K562 (cell line): ENCODE measurements around the gene DCAF10. TPM values are rescaled to one million over a fixed set of nuclear protein-coding genes. Genes with fewer than 3 reads are reported as not detected.

Experiments
- ATAC-seq: fragments of 200-7000 bp; cut with Tn5 transposase; 3 replicates; pipeline ENCODE4 v1.9.1; 2020; ENCODE audit warnings: moderate library complexity
- BruUV-seq: library from RNA; stranded (reverse); fragments of 400-500 nt; replicated peaks from 2 replicates; lab custom pipeline; 2021; lab: Mats Ljungman, UMichigan
- CTCF ChIA-PET: fragments of 300-600 bp; formaldehyde crosslinking; extraction: SDS; loops from one replicate; lab custom pipeline; 2021; ENCODE audit warnings: low intra/inter-chr PET ratio; lab: Yijun Ruan, JAX
- POLR2A ChIA-PET: fragments of 300-600, 350-650 bp; sonication (Branson Sonifier 250); formaldehyde crosslinking; extraction: SDS; loops from one replicate; lab custom pipeline; 2021; ENCODE audit warnings: antibody characterized with exemption, inconsistent platforms; lab: Yijun Ruan, JAX
- DNase-seq, 4 experiments: peaks; one replicate each; pipeline versions ENCODE4 v3.0.0 to v3.0.0-alpha.2; 2011 to 2018; ENCODE audit warnings: low spot score in 3 of 4, mixed read lengths in 3 of 4; ENCODE audit errors: extremely low read depth in 1 of 4
- FAIRE-seq: peaks from 2 replicates; lab custom pipeline; 2011; peaks lifted over from hg19 to GRCh38; lab: Jason Lieb, UNC
- H2AFZ ChIP-seq: 2 replicates; pipeline ENCODE4 v1.6.0; 2011; ENCODE audit warnings: low read depth, low read length, control low read depth, inconsistent platforms
- H3K27ac ChIP-seq: fragments of 200-600 bp; 3 replicates; pipeline ENCODE4 v1.8.0; 2011; ENCODE audit warnings: low read depth, mild to moderate bottlenecking, control low read depth, inconsistent platforms, low read length, moderate library complexity, mixed read lengths; ENCODE audit errors: extremely low read depth
- H3K27me3 ChIP-seq, 2 experiments: fragments of 300-600 bp in 1 of 2; 2 replicates in 1 of 2; 3 replicates in 1 of 2; pipeline versions ENCODE4 v1.6.0 to v1.8.0; 2011; ENCODE audit warnings: inconsistent platforms in 2 of 2, low read length in 2 of 2, mild to moderate bottlenecking in 1 of 2, mixed read lengths in 1 of 2, moderate library complexity in 1 of 2; ENCODE audit not compliant: control insufficient read depth in 2 of 2, insufficient read depth in 2 of 2
- H3K36me3 ChIP-seq: fragments of 300-600 bp; 3 replicates; pipeline ENCODE4 v1.8.0; 2011; ENCODE audit warnings: mild to moderate bottlenecking, low read length, inconsistent platforms; ENCODE audit not compliant: control insufficient read depth, insufficient read depth
- H3K4me1 ChIP-seq, 2 experiments: fragments of 200-600 bp in 1 of 2; replicated peaks in 1 of 2; 2 replicates in 1 of 2; 3 replicates in 1 of 2; pipeline versions ENCODE4 v1.5.1 to v1.8.0; 2011; ENCODE audit warnings: inconsistent platforms in 2 of 2, low read length in 2 of 2, mild to moderate bottlenecking in 1 of 2, mixed read lengths in 1 of 2, moderate library complexity in 1 of 2; ENCODE audit not compliant: control insufficient read depth in 2 of 2, insufficient read depth in 2 of 2
- H3K4me2 ChIP-seq: 2 replicates; pipeline ENCODE4 v1.6.1; 2011; ENCODE audit warnings: low read length, control low read depth, inconsistent platforms, mixed read lengths; ENCODE audit not compliant: insufficient read depth
- H3K4me3 ChIP-seq: fragments of 200-600 bp; sonication (generic), shearing (Covaris generic); 2 replicates; pipeline ENCODE4 v1.5.1; 2016; ENCODE audit warnings: control low read depth, inconsistent platforms
- H3K79me2 ChIP-seq: fragments of 200-600 bp; 3 replicates; pipeline ENCODE4 v1.8.0; 2011; ENCODE audit warnings: low read length, inconsistent platforms; ENCODE audit not compliant: control insufficient read depth, insufficient read depth
- H3K9ac ChIP-seq, 2 experiments: 2 replicates each; pipeline versions ENCODE4 v1.6.0 to v1.6.1; 2011; ENCODE audit warnings: low read depth in 2 of 2, low read length in 2 of 2, control low read depth in 1 of 2, inconsistent platforms in 1 of 2, mild to moderate bottlenecking in 1 of 2, mixed read lengths in 1 of 2; ENCODE audit not compliant: insufficient read depth in 1 of 2
- H3K9me1 ChIP-seq: one replicate; pipeline ENCODE4 v1.6.0; 2011; ENCODE audit warnings: inconsistent platforms, mild to moderate bottlenecking, low read length, moderate library complexity; ENCODE audit not compliant: control insufficient read depth, insufficient read depth
- H3K9me3 ChIP-seq: replicated peaks from 2 replicates; pipeline ENCODE4 v1.5.1; 2011; ENCODE audit warnings: low read depth, low read length, inconsistent platforms; ENCODE audit not compliant: control insufficient read depth, insufficient read depth
- H4K20me1 ChIP-seq: replicated peaks from 2 replicates; pipeline ENCODE4 v1.6.1; 2011; ENCODE audit warnings: low read length, inconsistent platforms, mixed read lengths; ENCODE audit not compliant: control insufficient read depth, insufficient read depth
- BCOR ChIP-seq: fragments of 450-650 bp; IDR thresholded peaks from 2 replicates; pipeline ENCODE4 v1.6.1; 2016
- ILF3 ChIP-seq: fragments of 450-650 bp; IDR thresholded peaks from 2 replicates; pipeline ENCODE4 v1.6.1; 2018; ENCODE audit warnings: antibody characterized with exemption, mild to moderate bottlenecking, moderate library complexity, borderline replicate concordance
- MAX ChIP-seq: sonication (generic); formaldehyde crosslinking; IDR thresholded peaks from 2 replicates; pipeline ENCODE4 v1.9.0; 2022; ENCODE audit warnings: mild to moderate bottlenecking, missing genetic modification reagents
- NR0B1 ChIP-seq: fragments of 450-650 bp; IDR thresholded peaks from one replicate; pipeline ENCODE4 v1.6.1; 2018; ENCODE audit warnings: mild to moderate bottlenecking, moderate library complexity; ENCODE audit not compliant: partially characterized antibody
- NR1H2 ChIP-seq: sonication (generic); formaldehyde crosslinking; IDR thresholded peaks from 2 replicates; pipeline ENCODE4 v1.4.0; 2020; ENCODE audit warnings: mild to moderate bottlenecking, missing genetic modification reagents
- PREB ChIP-seq: sonication (generic); formaldehyde crosslinking; IDR thresholded peaks from 2 replicates; pipeline ENCODE4 v1.8.1; 2023; ENCODE audit warnings: mild to moderate bottlenecking, missing genetic modification reagents
- SIN3B ChIP-seq: fragments of 450-650 bp; IDR thresholded peaks from 2 replicates; pipeline ENCODE4 v1.6.1; 2017; ENCODE audit warnings: low read depth, mild to moderate bottlenecking, moderate library complexity
- THRB ChIP-seq: fragments of 450-650 bp; formaldehyde crosslinking; conservative IDR thresholded peaks from 2 replicates; pipeline ENCODE4 v1.4.0; 2022; ENCODE audit warnings: mild to moderate bottlenecking, missing genetic modification characterization
- ZNF583 ChIP-seq: fragments of 250-450 bp; sonication (Bioruptor Pico); IDR thresholded peaks from 2 replicates; pipeline ENCODE4 v1.4.0; 2020
- WGBS: fragments of 100-300 bp; shearing (Covaris generic); methylation state at CpG from one replicate; pipeline ENCODE4 v1.1.6; 2016; ENCODE audit warnings: low coverage, mixed read lengths; ENCODE audit not compliant: insufficient coverage; ENCODE audit errors: missing lambda C conversion rate; 5-methylcytosine and 5-hydroxymethylcytosine counted together
- in situ Hi-C: fragments of 300-500 bp; cut with MboI; formaldehyde crosslinking; loops from 4 replicates; pipeline ENCODE4 v1.15.0; 2018; ENCODE audit warnings: inconsistent platforms, mixed read lengths
- intact Hi-C: fragments of 100-400 bp; cut with micrococcal nuclease; formaldehyde crosslinking; loops from 2 replicates; pipeline ENCODE4 v1.14.2; 2022
- polyA plus RNA-seq, 8 experiments: library from polyadenylated mRNA; depleted of rRNA in 4 of 8; stranded (reverse) in 5 of 8; unstranded in 3 of 8; fragments of >200 nt; fragmentation: Nextera tagmentation in 2 of 8; fragmentation: Illumina TruSeq in 1 of 8; extraction: Ambion mirVana in 2 of 8; extraction: Trizol in 1 of 8; gene quantifications; 2 replicates each; pipeline versions ENCODE4 v1.2.1 to v1.2.3, GENCODE V29; 2011 to 2014; ENCODE audit warnings: inconsistent platforms in 1 of 8, missing spikeins in 1 of 8
- total RNA-seq, 7 experiments: library from RNA; depleted of rRNA in 6 of 7; stranded (reverse); fragments of >200 nt in 6 of 7; fragmentation: Illumina TruSeq in 2 of 7; extraction: Trizol in 2 of 7; gene quantifications; 2 replicates each; pipeline versions ENCODE4 v1.2.1 to v1.2.3, GENCODE V29; 2011 to 2021; ENCODE audit warnings: low replicate concordance in 1 of 7

The DCAF10 gene
- total and polyA plus RNA-seq, 9 of the 15 experiments (the other 6 are each of a cell fraction or from before 2014, with no cell fraction given): 6.8 to 40.1 (median 16.9) TPM

- no peak for TF ChIP-seq ZNF583 (CRISPR knock-in tag)
- no peak for TF ChIP-seq BCOR
- TF ChIP-seq NR0B1: no peak
These were observed 75.8 kb downstream of the DCAF10 start (continued) for GRCh38 chr9:37876376-37876775.

GRCh38 chr9:37880916-37881479 is 80.4 kb downstream of the DCAF10 start:
- POLR2A ChIA-PET: interaction anchor here (0.8 to 2.9 kb wide), 3 partner anchors 9 to 61 kb away, joined by 3 to 10 read pairs (median 3); no protein-coding TSS in a partner anchor
- intact Hi-C loops: no loop called here

More at GRCh38 chr9:37880916-37881479, 80.4 kb downstream of the DCAF10 start:
- Histone ChIP-seq H3K9ac (no peak overlapping the region), H2AFZ (no peak overlapping the region), H4K20me1 (no peaks in the 10 kb centered on the region), H3K4me1 (no peaks in the 10 kb centered on the region), H3K36me3 (peaks cover 25% of the 10 kb centered on the region), H3K79me2 (no peaks in the 10 kb centered on the region), H3K9me3 (peaks cover 4% of the 10 kb centered on the region; the same call in 1 of the 2 replicates), H3K4me2 (no peak overlapping the region), H3K27me3 (no peaks in the 10 kb centered on the region), H3K9me1 (no peaks in the 10 kb centered on the region), H3K4me3 (no peak overlapping the region), H3K27ac (no peak overlapping the region)
- no peak for TF ChIP-seq ILF3
- no peak for TF ChIP-seq NR1H2 (CRISPR knock-in tag)
- TF ChIP-seq PREB (CRISPR knock-in tag): no peak
- no peak for TF ChIP-seq THRB (CRISPR knock-in tag)
- TF ChIP-seq MAX (CRISPR knock-in tag): no peak
- no peak for TF ChIP-seq SIN3B
- no peak for ATAC-seq
- WGBS: 98% methylated on average over 2 of the region's 2 CpGs
- no TSS peak for BruUV-seq
- in situ Hi-C loops: no loop called here
- CTCF ChIA-PET: interaction anchor here (0.7 kb wide), 1 partner anchor 10 kb away, joined by 3 read pairs; no protein-coding TSS in a partner anchor
- no peak for FAIRE-seq
- no peak for DNase-seq
